Cardiac fibroblast (primary cell): ENCODE data around the gene HOXB9.

Experiments
- DNase-seq, 2 donors: peaks; one replicate each; pipeline versions ENCODE4 v3.0.0 to v3.0.0-alpha.2; 2010; ENCODE audit warnings: low read depth in 2 of 2
- H3K4me3 ChIP-seq, 2 donors: replicated peaks in 1 of 2; 1 replicate in 1 of 2; 2 replicates in 1 of 2; pipeline ENCODE4 v1.5.1; 2011; ENCODE audit warnings: low read depth in 2 of 2, low read length in 2 of 2, mild to moderate bottlenecking in 2 of 2, moderate library complexity in 1 of 2
- TF ChIP-seq, protein P1 (sequence below): IDR thresholded peaks from one replicate; pipeline ENCODE4 v1.5.1; 2011; ENCODE audit warnings: low read depth, mild to moderate bottlenecking, low read length, inconsistent platforms

Gene HOXB9

DNA sequence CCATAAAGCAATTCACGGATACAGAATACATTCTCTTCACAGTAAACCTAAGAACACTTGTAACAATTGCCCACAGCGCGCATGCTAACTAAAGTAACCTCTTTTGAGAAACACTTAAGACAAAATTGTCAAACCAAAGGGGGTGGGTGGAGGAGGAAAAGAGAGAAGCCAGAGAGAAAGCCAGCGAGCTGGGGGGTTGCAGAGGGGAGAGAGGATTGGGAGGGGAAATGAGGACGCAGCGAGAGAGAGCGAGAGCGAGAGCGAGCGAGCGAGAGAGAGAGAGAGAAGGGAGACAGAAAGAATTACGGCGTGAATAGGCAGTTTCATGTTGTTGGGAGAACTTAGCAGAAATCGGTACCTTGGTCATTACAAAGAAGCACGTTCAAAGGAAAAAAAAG, 13.7 kb downstream of the HOXB9 start:
- no peak overlapping the region for H3K4me3 ChIP-seq
- TF ChIP-seq, protein P1, sequence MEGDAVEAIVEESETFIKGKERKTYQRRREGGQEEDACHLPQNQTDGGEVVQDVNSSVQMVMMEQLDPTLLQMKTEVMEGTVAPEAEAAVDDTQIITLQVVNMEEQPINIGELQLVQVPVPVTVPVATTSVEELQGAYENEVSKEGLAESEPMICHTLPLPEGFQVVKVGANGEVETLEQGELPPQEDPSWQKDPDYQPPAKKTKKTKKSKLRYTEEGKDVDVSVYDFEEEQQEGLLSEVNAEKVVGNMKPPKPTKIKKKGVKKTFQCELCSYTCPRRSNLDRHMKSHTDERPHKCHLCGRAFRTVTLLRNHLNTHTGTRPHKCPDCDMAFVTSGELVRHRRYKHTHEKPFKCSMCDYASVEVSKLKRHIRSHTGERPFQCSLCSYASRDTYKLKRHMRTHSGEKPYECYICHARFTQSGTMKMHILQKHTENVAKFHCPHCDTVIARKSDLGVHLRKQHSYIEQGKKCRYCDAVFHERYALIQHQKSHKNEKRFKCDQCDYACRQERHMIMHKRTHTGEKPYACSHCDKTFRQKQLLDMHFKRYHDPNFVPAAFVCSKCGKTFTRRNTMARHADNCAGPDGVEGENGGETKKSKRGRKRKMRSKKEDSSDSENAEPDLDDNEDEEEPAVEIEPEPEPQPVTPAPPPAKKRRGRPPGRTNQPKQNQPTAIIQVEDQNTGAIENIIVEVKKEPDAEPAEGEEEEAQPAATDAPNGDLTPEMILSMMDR = no peak
- no peak for DNase-seq

- TF ChIP-seq, protein P1 = no peak
- no peak for DNase-seq
- H3K4me3 ChIP-seq = no peak overlapping the region
Measured at GRCh38 chr17:48611681-48612455, 14.3 kb downstream of the HOXB9 start.

DNA sequence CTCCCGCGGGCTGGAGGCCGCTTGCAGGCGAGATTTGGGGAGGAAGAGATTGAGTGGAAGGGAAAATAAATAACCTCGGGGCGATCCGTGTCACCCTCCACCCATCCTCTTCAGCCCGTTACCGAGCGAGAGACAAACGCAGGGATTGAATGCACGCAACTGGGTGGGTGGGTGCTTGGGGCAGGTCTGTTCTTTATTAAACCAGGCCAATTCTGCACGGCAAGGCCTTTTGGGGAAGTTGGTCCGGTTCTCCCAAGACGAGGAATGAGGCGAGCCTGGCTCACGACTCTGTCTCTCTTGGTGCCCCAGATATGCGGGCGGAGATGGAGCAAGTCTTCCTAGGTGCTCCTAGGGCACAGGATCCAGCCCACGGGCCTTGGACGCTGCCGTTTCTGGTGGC, 14.9 kb downstream of the HOXB9 start:
- TF ChIP-seq, protein P1 = no peak
- no peak for DNase-seq
- peak overlapping the region in 1 of 2 donors; percentile 4 for H3K4me3 ChIP-seq

DNA sequence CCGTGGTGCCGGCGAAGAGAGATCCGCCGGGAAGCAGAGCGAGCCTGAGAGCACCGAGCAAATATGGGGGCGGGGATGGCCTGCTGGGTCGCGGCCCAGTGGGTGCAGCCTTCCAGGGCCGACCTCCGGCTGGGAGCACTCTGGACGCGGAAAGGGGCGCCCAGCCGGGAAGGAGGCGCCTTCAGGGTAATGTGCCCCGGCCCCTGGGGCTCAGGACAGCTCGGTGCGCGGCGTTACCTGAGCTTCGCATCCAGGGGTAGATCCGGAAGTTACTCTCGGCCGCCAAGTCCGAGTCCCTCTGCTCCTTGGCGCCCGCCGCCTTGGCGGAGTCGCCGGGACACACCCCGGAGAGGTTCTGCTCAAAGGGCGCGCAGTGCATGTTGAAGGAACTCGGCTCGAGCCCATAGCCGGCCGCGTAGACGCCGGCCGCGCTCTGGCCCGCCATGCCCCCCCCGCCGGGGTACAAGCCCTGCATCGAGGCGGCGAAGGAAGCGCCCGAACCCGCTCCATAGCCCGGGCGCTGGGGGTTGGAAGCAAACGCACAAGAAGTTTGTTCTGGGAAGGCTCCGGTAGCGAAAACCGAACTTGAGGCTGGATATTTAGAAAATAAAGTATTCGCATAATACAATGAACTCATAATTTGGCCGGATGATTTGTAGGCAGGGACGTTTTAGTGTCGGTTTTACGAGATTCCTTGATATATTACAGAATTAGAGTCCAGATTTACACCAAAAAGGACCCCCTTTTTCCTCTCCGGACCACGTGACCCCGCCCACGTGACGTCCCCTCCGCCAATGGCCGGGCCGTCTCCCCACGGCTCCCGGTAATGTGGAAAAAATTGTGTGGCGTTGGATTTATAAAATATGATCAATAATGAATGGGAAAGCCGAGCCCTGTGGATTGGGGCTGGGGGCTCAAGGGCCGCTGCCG, 15.6 kb downstream of the HOXB9 start, which contains the start of gene HOXB7:
Gene HOXB7, minus strand, starts transcription at position 736 of the 930 bp plus-strand sequence. Its CDS starts 99 bp downstream, at position 637.
- H3K4me3 ChIP-seq = peak within 1 kb of the TSS in 1 of 2 donors; percentile 21
- no peak for DNase-seq
- TF ChIP-seq, protein P1 = no peak

- DNase-seq = no peak
- TF ChIP-seq, protein P1 = no peak
- H3K4me3 ChIP-seq = no peak overlapping the region
Measured at GRCh38 chr17:48609759-48610281, 16.3 kb downstream of the HOXB9 start.

- TF ChIP-seq, protein P1 = no peak
- no peak for DNase-seq
- H3K4me3 ChIP-seq = no peak overlapping the region
Measured at GRCh38 chr17:48609033-48609432, 17.1 kb downstream of the HOXB9 start.
